Occipital lobe (tissue), 2 donors: ENCODE measurements around the gene RELN. TPM values are rescaled to one million over a fixed set of nuclear protein-coding genes. Genes with fewer than 3 reads are reported as not detected.
"Not testable (repeated sequence)": the region's sequence is repeated elsewhere in the genome, so short reads cannot be mapped to it uniquely, and the experiment has no call there.

Experiments
- DNase-seq: peaks from one replicate; lab custom pipeline; 2025; lab: John Stamatoyannopoulos, UW
- total RNA-seq: library from RNA; depleted of rRNA; stranded (reverse); fragments of >200 nt; gene quantifications from one replicate; pipeline ENCODE4 v1.2.3, GENCODE V29; 2014

RELN gene
- total RNA-seq, 1 donor from 2014 or later = 34.2 TPM

DNA sequence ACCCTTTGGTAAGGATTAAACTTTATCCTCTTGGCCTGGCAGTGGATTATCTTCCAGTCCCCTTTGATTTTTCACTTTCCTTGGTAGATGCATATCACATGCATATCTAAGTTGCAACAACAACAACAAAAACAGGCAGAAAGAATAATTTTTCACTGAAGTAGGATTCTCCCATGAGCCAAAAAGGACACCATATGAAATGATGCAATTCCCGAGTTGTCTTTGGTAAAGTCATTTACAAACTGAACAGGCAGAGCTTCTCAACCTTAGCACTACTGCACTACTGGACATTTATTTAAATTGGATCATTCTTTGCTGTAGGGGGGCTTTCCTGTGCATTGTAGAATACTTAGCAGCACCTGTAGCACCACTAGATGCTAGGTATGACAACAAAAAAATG, 195.0 kb downstream of the RELN start:
- DNase-seq = no peak

DNA sequence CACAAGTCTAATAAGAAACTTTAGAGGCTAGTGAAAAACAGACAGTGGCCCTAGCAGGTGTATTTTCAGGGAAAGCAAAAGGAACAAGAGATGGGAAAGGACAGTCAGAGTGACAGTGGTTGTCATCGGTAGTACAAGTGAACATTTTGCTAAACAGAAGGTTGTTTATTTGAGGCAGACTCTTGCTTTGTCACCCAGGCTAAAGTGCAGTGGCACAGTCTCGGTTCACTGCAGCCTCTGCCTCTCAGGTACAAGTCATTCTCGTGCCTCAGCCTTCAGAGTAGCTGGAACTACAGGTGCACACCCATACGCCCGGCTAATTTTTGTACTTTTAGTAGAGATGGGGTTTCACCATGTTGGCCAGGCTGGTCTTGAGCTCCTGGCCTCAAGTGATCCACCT, 195.8 kb downstream of the RELN start:
- no peak for DNase-seq

DNA sequence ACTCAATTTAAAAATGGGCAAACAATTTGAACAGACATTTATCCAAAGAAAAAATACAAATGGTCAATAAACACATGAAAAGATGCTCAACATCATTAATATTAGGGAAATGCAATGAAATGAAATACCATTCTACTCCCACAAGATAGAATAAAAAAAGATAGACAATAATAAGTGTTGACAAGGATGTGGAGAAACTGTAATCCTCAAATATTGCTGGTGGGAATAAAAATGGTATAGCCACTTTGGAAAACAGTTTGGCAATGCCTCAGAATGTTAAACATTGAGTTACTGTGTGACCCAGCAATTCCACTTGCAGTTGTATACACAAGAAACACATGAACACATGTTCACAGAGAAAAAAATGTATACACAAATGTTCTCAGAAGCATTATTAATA, 197.6 kb downstream of the RELN start:
- no peak for DNase-seq

GRCh38 chr7:103787041-103787440, 202.4 kb downstream of the RELN start:
- not testable (repeated sequence) for DNase-seq

DNA sequence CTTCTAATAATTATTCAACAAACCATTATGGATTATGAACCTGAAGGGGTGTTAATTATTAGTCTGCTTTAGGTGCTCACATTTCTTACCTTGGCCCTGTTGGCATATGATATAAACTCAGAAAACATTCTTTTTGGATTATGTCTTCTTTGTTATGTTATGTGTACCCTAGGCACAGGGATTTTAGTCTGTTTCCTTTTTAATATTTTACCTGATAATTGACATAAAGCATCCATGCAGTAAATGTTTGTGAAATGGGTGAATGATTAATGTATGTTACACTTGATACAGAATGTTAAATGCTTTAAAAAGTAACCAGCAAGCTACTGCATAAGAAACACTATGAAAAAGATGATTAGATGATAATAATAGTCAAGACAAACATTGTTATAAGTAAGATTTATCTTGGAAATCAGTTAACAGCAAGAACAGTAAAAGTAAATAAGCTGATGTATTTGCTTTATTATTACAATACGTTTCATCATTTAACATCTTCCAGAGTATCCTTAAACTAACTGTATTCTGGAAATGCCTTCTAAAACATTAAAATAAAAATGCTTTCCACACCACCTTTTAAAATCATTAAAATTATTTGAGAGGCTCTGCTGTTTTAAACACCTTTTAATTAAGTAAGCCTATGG, 204.7 kb downstream of the RELN start:
- no peak for DNase-seq

- no peak for DNase-seq
These were observed 208.0 kb downstream of the RELN start for GRCh38 chr7:103781409-103781808.

GRCh38 chr7:103780561-103780960, 208.9 kb downstream of the RELN start:
- not testable (repeated sequence) for DNase-seq

DNA sequence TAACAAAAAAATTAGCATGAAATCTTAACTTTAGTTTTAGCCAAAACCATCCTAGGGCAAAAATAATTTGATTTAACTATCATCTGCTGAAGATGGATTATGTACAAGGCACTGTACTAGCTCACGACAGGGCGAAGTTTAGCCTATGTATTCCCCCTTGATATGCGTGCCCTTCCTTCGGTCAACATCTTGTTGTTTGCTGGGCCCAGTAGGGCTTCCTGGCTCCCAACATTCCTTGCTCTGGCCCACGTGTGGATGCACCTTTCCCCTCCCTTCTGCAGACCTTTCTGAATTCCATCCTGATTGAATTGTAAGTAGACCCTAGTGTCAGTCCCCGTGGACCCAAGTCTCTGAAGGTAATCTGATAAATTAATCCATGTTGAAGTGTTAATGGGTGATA, 212.0 kb downstream of the RELN start:
- DNase-seq = no peak

DNA sequence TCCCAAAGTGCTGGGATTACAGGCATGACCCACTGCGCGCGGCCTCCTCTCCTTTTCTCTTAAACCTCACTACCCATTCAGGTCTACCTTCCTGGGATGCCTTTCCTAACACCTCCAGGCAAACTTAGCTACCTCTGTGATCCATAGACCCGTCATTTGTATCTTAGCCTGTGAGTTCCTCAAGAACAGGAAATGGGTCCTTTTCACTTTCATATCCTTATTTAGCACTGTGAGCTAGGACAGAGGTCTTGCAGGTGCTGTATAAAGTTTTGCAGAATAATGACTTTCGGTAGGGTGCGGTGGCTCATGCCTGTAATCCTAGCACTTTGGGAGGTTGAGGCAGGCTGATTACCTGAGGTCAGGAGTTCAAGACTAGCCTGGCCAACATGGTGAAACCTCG, 215.7 kb downstream of the RELN start:
- DNase-seq = no peak

- no peak for DNase-seq
These were observed 217.2 kb downstream of the RELN start for GRCh38 chr7:103772171-103772773.

GRCh38 chr7:103771294-103771693, 218.2 kb downstream of the RELN start:
- no peak for DNase-seq

DNA sequence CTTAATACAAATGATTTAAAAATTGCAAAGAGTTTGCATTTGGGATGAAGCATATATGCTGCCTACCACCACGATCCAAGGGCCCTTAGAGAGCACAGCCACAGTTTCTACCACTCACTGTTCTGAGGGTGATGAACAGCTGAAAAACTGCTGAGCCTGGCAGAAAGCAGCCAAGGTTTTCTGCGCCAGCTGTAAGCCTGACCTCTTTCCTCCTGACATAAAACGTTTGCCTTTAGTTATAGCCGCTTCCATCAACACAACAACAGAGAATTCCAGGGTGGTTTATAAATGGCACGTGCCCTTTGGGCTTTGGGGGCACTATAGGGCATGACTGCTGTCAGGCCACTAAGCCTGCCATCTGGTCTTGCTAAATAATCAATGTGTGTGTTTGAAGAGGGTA, 222.8 kb downstream of the RELN start:
- no peak for DNase-seq

GRCh38 chr7:103765901-103766300, 223.6 kb downstream of the RELN start:
- DNase-seq = no peak

DNA sequence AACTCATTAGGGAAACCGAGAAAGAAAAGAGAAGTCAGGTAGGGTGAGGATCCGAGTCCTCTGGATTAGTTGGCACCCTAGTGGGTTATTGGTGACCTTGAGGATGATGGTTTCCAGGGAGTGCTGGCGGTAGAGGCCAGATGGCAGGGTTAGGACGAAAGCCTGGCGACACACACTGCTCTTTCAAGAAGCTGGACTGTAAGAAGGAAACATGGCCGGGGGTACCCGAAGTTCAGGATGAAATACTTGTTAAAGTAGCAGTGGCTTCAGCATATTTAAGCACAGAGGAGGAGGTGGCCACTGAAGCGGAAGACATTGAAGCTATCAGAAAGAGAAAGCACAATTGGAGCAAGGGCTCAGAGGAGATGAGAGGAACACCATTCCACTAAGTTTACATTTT, 224.6 kb downstream of the RELN start:
- no peak for DNase-seq

DNA sequence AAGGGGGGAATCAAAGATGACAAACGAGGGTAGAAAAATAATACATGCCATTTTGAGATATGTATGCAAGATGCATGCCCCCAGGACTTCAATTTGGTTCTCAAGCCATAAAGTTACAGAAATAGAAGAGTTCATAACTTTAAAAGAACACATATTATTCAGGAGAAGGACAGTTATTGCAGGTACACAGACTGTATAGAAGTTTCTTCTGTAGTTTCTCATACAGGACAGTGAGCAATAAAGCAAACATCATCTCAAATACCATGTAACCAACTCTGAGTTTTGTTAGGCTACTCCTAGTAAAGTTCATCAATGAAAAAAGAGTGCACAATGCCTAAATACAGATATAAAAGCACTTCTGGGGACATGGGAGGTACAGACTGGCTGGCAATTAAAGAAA, 226.6 kb downstream of the RELN start:
- DNase-seq = no peak

- no peak for DNase-seq
These were observed 227.2 kb downstream of the RELN start for GRCh38 chr7:103762065-103762760.

DNA sequence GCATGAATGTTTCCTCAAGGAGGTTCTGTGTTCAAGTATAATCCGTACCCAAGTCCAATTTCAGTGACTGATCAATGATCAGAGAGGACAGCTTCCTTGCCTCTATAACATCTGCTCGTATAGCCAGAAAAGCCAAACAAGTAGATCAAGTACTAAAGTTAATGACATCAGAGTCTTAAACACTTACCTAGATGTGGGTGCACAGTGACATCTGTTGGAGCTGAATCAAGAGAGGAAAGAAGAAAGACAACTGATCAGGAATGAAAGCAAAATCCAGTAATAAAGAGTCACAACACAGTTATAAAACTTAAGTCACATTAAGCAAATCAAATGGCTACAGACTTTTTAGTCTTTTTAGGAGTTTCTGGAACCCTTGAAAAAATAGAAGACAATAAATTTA, 236.5 kb downstream of the RELN start:
- no peak for DNase-seq

DNA sequence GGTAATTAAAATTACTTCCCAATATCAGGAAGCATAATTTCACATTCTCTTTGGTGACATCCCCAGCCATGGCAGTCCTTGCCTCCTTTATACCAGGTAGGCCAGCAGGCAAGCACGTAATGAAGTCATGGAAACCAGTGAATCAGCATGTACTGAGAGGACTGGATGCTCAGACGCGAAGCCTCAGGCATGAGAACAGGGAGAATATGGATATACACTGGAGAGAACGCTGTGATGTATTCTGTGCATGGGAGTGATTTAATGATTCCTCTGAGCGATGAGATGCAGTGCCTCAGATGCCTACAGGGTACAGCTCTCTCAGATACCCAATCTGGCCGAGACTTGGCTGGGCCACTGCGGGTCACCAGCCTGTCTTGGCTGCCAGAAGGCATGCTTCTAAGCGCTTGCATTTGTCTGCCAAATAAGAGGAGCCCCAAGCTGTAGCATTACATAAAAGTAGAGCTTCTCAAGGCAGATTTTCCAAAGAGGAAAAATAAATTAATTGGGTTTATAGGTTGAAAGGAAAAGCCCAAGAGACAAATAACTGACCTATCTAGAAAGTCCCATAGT, 238.1 kb downstream of the RELN start:
- DNase-seq = no peak

- no peak for DNase-seq
These were observed 240.8 kb downstream of the RELN start for GRCh38 chr7:103748680-103749079.

DNA sequence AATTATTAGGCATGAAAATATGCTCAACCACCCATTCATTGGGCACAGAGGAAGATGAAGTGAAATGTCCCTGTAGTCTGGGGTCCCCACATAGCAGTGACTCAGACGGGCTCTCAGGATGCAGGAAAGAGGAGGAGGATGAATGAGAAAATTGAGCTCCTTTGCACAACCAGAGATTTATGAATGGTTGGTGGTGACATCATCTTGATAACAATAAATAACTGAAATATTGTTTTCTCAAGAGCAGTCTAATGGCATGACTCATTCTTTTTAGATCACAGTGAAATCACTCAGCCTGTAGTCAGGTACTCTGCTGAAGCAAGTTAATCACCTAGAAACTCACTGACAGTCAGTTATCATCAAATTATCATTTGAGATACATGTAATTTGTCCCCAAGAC, 254.1 kb downstream of the RELN start:
- no peak for DNase-seq

- no peak for DNase-seq
These were observed 258.3 kb downstream of the RELN start for GRCh38 chr7:103731169-103731568.

DNA sequence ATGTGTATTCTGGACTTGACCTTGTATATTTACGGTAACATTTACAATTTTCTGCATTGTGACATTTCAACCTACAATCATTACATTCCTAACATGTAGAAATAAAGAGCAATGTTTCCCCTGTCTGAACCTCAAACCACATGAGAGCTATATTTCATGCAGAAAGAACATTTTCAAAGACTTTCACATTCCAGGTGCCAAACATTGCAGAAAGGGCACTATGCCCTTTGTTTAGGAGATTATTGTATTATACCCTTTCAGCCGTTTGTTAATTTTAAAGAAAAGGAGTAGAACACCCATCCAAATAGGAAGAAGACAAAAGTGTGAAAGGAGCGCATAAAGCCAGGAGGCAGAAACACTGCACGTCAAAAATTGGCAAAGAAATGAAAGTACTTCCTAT, 260.4 kb downstream of the RELN start:
- DNase-seq = no peak
